ENCODE results near the gene CCDC188. TPM values are rescaled to one million over a fixed set of nuclear protein-coding genes. Genes with fewer than 3 reads are reported as not detected.

Gene CCDC188
- total and polyA plus RNA-seq, 2 of the 8 experiments (the other 6 are each of a cell fraction or from before 2014, with no cell fraction given), result not detected

DNA sequence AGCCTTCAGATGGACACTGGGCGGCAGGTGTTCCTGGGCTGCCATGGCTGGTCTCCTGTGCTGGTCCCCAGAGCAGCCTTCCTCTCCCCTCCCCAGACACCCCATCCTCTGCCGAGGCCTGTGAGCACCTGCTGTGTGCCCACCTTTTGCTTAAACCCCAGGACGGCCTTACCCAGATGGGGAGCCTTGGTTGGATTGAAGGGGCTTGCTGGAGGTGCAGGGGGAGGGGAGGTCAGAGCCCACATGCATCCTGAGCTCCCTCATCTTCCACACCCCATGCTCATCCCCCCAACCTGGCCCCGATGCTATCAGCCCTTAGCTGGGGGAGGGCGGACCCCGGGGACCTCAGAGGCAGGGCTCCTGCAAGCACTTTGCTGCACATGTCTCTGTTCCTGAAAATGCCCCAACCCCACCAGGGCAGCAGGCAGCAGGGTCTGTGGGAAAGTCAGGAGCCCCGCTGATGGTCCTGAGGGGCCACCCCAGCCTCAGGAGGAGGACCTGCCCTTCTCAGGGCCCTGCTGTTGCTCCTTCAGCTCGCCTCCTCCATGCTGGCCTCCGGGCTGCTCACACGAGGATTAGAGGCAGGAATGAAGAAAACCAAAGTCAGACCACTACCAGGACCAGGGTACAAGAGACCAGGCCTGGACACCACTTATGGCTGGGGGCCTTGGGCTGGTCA is 41.6 kb upstream of the CCDC188 start:
- Histone ChIP-seq H2AFZ (ENCODE audit: low read length) (no peak overlapping the region), H3K27me3 (replicated peaks in 1 of 4; ENCODE audit: control insufficient read depth in 3 of 4, extremely low read depth in 1 of 4, insufficient read depth in 3 of 4, low read length in 3 of 4) (no peaks in the 10 kb centered on the region), H4K91ac (replicated peaks; ENCODE audit: insufficient read length, low read length) (no peak overlapping the region), H3K27ac (ENCODE audit: low read depth, low read length) (no peak overlapping the region), H2BK5ac (ENCODE audit: low read depth, low read length) (no peak overlapping the region), H3K18ac (ENCODE audit: extremely low read depth, low read length) (no peak overlapping the region), H3K14ac (ENCODE audit: insufficient read length) (no peak overlapping the region), H3K79me2 (ENCODE audit: control insufficient read depth in 1 of 2, insufficient read depth in 2 of 2, low read length in 2 of 2) (no peaks in the 10 kb centered on the region), H3K56ac (replicated peaks; ENCODE audit: insufficient read length, low read depth, low read length) (no peak overlapping the region), H3K36me3 (ENCODE audit: control insufficient read depth in 2 of 4, insufficient read depth in 4 of 4, low read length in 3 of 4) (no peaks in the 10 kb centered on the region), H3K9me3 (ENCODE audit: insufficient read depth in 2 of 2, low read depth in 1 of 2, low read length in 1 of 2) (no peaks in the 10 kb centered on the region), H2BK20ac (ENCODE audit: low read length) (no peak overlapping the region), H3K4me1 (replicated peaks in 1 of 4; ENCODE audit: control insufficient read depth in 3 of 4, insufficient read depth in 4 of 4, low read length in 3 of 4) (no peaks in the 10 kb centered on the region), H4K5ac (ENCODE audit: insufficient read length, low read depth, low read length) (no peak overlapping the region), H4K8ac (ENCODE audit: extremely low read depth, insufficient read depth, low read length) (no peak overlapping the region; the same call in 1 of the 2 replicates), H3K79me1 (ENCODE audit: low read depth, low read length) (no peaks in the 10 kb centered on the region), H3K4me3 (ENCODE audit: extremely low read depth in 1 of 4, insufficient read depth in 2 of 4, low read depth in 3 of 4, low read length in 4 of 4) (no peak overlapping the region), H3K9ac (replicated peaks in 1 of 4; ENCODE audit: extremely low read depth in 1 of 4, low read depth in 3 of 4, low read length in 3 of 4) (no peak overlapping the region), H3K23me2 (ENCODE audit: low read depth, low read length) (no peaks in the 10 kb centered on the region), H3K23ac (ENCODE audit: insufficient read length) (no peak overlapping the region), H4K20me1 (replicated peaks in 1 of 2; ENCODE audit: control insufficient read depth in 1 of 2, insufficient read depth in 2 of 2, low read length in 2 of 2) (no peaks in the 10 kb centered on the region), H3K4ac (replicated peaks; ENCODE audit: insufficient read length, low read depth, low read length) (no peak overlapping the region), H2BK15ac (ENCODE audit: low read length) (no peak overlapping the region), H2BK120ac (replicated peaks; ENCODE audit: low read depth, low read length) (no peak overlapping the region), H2AK5ac (ENCODE audit: low read depth, low read length) (no peak overlapping the region), H3K4me2 (ENCODE audit: insufficient read depth in 1 of 2, low read depth in 2 of 2, low read length in 2 of 2) (no peak overlapping the region), H2BK12ac (ENCODE audit: low read depth, low read length) (no peak overlapping the region)
- ChIA-PET CTCF (ENCODE audit: partially characterized antibody) (interaction anchor here (0.7 to 6.8 kb wide), 15 partner anchors 11 to 179 kb away, joined by 3 to 43 read pairs (median 4); no protein-coding TSS in a partner anchor), POLR2A (ENCODE audit: partially characterized antibody) (interaction anchor here (0.9 to 1.2 kb wide), 2 partner anchors 22 to 53 kb away, joined by 3 read pairs; no protein-coding TSS in a partner anchor)
- WGBS, 2 experiments (ENCODE audit: extremely low coverage in 1 of 2, insufficient coverage in 1 of 2, insufficient read length in 1 of 2, insufficient replicate concordance in 2 of 2, low coverage in 1 of 2, low lambda C conversion rate in 2 of 2, missing lambda C conversion rate in 1 of 2), result 78% methylated on average over 10 of the region's 10 CpGs; no CpG with 5 or more reads in 1 of the 2 experiments
- DNase-seq (ENCODE audit: low read depth in 1 of 2, low spot score in 2 of 2), result no peak
- FAIRE-seq, result no peak
- TF ChIP-seq YY1 (IDR thresholded peaks at IDR 0.05; ENCODE audit: low read depth, low read length) (no peak), SAP30 (IDR thresholded peaks at IDR 0.05; ENCODE audit: insufficient read depth, insufficient replicate concordance, low read length) (no peak), POLR2AphosphoS5 (IDR thresholded peaks at IDR 0.05; ENCODE audit: low read depth, low read length) (no peak), RNF2 (IDR thresholded peaks at IDR 0.05; ENCODE audit: borderline replicate concordance, low read depth, low read length, missing control alignments, poor library complexity, severe bottlenecking) (no peak), GTF2F1 (IDR thresholded peaks at IDR 0.05; ENCODE audit: borderline replicate concordance, low read depth, low read length) (no peak), EGR1 (IDR thresholded peaks at IDR 0.05; ENCODE audit: borderline replicate concordance, low read depth, low read length) (no peak), CREB1 (IDR thresholded peaks at IDR 0.05) (no peak), CTBP2 (IDR thresholded peaks at IDR 0.05; ENCODE audit: borderline replicate concordance, insufficient read depth, insufficient read length, low read length) (no peak)
- TF ChIP-seq, protein P1, sequence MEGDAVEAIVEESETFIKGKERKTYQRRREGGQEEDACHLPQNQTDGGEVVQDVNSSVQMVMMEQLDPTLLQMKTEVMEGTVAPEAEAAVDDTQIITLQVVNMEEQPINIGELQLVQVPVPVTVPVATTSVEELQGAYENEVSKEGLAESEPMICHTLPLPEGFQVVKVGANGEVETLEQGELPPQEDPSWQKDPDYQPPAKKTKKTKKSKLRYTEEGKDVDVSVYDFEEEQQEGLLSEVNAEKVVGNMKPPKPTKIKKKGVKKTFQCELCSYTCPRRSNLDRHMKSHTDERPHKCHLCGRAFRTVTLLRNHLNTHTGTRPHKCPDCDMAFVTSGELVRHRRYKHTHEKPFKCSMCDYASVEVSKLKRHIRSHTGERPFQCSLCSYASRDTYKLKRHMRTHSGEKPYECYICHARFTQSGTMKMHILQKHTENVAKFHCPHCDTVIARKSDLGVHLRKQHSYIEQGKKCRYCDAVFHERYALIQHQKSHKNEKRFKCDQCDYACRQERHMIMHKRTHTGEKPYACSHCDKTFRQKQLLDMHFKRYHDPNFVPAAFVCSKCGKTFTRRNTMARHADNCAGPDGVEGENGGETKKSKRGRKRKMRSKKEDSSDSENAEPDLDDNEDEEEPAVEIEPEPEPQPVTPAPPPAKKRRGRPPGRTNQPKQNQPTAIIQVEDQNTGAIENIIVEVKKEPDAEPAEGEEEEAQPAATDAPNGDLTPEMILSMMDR (IDR thresholded peaks at IDR 0.05; ENCODE audit: control extremely low read depth in 1 of 3, insufficient read depth in 1 of 3, low read depth in 1 of 3, low read length in 3 of 3), result no peak
